DMS153 (cell line): ENCODE results near the gene GORASP2.

Experiments used
- DNase-seq: peaks from one replicate; lab custom pipeline; 2025; lab: John Stamatoyannopoulos, UW

Gene GORASP2

GRCh38 chr2:170923799-170924198 is 5.3 kb upstream of the GORASP2 start:
- DNase-seq = no peak

GRCh38 chr2:170924969-170925368 is 4.1 kb upstream of the GORASP2 start:
- no peak for DNase-seq

GRCh38 chr2:170925923-170926322 is 3.1 kb upstream of the GORASP2 start:
- DNase-seq = no peak

- DNase-seq = no peak
Observed at GRCh38 chr2:170926743-170927297, 2.2 kb upstream of the GORASP2 start.

GRCh38 chr2:170928036-170928823 is 823 bp upstream of the GORASP2 start:
- peak; percentile 27 for DNase-seq

- DNase-seq = no peak
Observed at GRCh38 chr2:170929686-170930050, 615 bp downstream of the GORASP2 start.

GRCh38 chr2:170930131-170930990 is 1.3 kb downstream of the GORASP2 start:
- no peak for DNase-seq

- no peak for DNase-seq
Observed at GRCh38 chr2:170930991-170931266, 1.9 kb downstream of the GORASP2 start.

- no peak for DNase-seq
Observed at GRCh38 chr2:170932166-170932565, 3.1 kb downstream of the GORASP2 start.

GRCh38 chr2:170932948-170933347 is 3.9 kb downstream of the GORASP2 start:
- DNase-seq = no peak

GRCh38 chr2:170937709-170938379 is 8.8 kb downstream of the GORASP2 start:
- DNase-seq = no peak

GRCh38 chr2:170940066-170940465 is 11.0 kb downstream of the GORASP2 start:
- no peak for DNase-seq

GRCh38 chr2:170942615-170943014 is 13.6 kb downstream of the GORASP2 start:
- no peak for DNase-seq

GRCh38 chr2:170943041-170943440 is 14.0 kb downstream of the GORASP2 start:
- DNase-seq = no peak

- no peak for DNase-seq
Observed at GRCh38 chr2:170943596-170943995, 14.5 kb downstream of the GORASP2 start.

GRCh38 chr2:170944545-170944944 is 15.5 kb downstream of the GORASP2 start:
- no peak for DNase-seq

- no peak for DNase-seq
Observed at GRCh38 chr2:170949415-170949814, 20.4 kb downstream of the GORASP2 start.

- no peak for DNase-seq
Observed at GRCh38 chr2:170950221-170950761, 21.2 kb downstream of the GORASP2 start.

GRCh38 chr2:170953941-170954340 is 24.9 kb downstream of the GORASP2 start:
- DNase-seq = no peak

- no peak for DNase-seq
Observed at GRCh38 chr2:170963386-170963785, 34.3 kb downstream of the GORASP2 start.

GRCh38 chr2:170965446-170966225 is 36.6 kb downstream of the GORASP2 start:
- no peak for DNase-seq
